ENCODE measurements around the gene PNPLA2.

PNPLA2 gene

GRCh38 chr11:824942-825341, 6.2 kb downstream of the PNPLA2 start:
- TF ChIP-seq OSR1 (CRISPR knock-in tag; IDR thresholded peaks at IDR 0.05), result no peak
- no peak for TF ChIP-seq ZFP30 (CRISPR knock-in tag; IDR thresholded peaks at IDR 0.05)
- TF ChIP-seq PATZ1 (CRISPR knock-in tag; IDR thresholded peaks at IDR 0.05; ENCODE audit: borderline replicate concordance), result no peak
- no peak for TF ChIP-seq ISL1 (CRISPR knock-in tag; IDR thresholded peaks at IDR 0.05)
- TF ChIP-seq ZFP3 (CRISPR knock-in tag; IDR thresholded peaks at IDR 0.05), result no peak
- no peak for TF ChIP-seq BACH2 (CRISPR knock-in tag; IDR thresholded peaks at IDR 0.05; ENCODE audit: borderline replicate concordance)
- TF ChIP-seq ZNF565 (CRISPR knock-in tag; conservative IDR thresholded peaks at IDR 0.05; ENCODE audit: low read depth), result no peak
- TF ChIP-seq PPARA (CRISPR knock-in tag; IDR thresholded peaks at IDR 0.05; ENCODE audit: borderline replicate concordance), result no peak
- TF ChIP-seq ARNTL (CRISPR knock-in tag; IDR thresholded peaks at IDR 0.05; ENCODE audit: borderline replicate concordance, low read depth), result no peak
- TF ChIP-seq, protein P1, sequence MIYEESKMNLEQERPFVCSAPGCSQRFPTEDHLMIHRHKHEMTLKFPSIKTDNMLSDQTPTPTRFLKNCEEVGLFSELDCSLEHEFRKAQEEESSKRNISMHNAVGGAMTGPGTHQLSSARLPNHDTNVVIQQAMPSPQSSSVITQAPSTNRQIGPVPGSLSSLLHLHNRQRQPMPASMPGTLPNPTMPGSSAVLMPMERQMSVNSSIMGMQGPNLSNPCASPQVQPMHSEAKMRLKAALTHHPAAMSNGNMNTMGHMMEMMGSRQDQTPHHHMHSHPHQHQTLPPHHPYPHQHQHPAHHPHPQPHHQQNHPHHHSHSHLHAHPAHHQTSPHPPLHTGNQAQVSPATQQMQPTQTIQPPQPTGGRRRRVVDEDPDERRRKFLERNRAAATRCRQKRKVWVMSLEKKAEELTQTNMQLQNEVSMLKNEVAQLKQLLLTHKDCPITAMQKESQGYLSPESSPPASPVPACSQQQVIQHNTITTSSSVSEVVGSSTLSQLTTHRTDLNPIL (CRISPR knock-in tag; IDR thresholded peaks at IDR 0.05; ENCODE audit: low read depth), result no peak
- TF ChIP-seq ZNF8 (CRISPR knock-in tag; IDR thresholded peaks at IDR 0.05), result no peak
- no peak for TF ChIP-seq ZC3H10 (CRISPR knock-in tag; IDR thresholded peaks at IDR 0.05)
- no peak for TF ChIP-seq POU6F1 (CRISPR knock-in tag; IDR thresholded peaks at IDR 0.05; ENCODE audit: borderline replicate concordance, low read depth)
- TF ChIP-seq TOX (CRISPR knock-in tag; IDR thresholded peaks at IDR 0.05; ENCODE audit: borderline replicate concordance), result no peak
- no peak for TF ChIP-seq RARB (CRISPR knock-in tag; IDR thresholded peaks at IDR 0.05)
- TF ChIP-seq CSDC2 (CRISPR knock-in tag; IDR thresholded peaks at IDR 0.05), result no peak
- TF ChIP-seq, protein P2, sequence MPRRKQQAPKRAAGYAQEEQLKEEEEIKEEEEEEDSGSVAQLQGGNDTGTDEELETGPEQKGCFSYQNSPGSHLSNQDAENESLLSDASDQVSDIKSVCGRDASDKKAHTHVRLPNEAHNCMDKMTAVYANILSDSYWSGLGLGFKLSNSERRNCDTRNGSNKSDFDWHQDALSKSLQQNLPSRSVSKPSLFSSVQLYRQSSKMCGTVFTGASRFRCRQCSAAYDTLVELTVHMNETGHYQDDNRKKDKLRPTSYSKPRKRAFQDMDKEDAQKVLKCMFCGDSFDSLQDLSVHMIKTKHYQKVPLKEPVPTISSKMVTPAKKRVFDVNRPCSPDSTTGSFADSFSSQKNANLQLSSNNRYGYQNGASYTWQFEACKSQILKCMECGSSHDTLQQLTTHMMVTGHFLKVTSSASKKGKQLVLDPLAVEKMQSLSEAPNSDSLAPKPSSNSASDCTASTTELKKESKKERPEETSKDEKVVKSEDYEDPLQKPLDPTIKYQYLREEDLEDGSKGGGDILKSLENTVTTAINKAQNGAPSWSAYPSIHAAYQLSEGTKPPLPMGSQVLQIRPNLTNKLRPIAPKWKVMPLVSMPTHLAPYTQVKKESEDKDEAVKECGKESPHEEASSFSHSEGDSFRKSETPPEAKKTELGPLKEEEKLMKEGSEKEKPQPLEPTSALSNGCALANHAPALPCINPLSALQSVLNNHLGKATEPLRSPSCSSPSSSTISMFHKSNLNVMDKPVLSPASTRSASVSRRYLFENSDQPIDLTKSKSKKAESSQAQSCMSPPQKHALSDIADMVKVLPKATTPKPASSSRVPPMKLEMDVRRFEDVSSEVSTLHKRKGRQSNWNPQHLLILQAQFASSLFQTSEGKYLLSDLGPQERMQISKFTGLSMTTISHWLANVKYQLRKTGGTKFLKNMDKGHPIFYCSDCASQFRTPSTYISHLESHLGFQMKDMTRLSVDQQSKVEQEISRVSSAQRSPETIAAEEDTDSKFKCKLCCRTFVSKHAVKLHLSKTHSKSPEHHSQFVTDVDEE (CRISPR knock-in tag; IDR thresholded peaks at IDR 0.05), result no peak
- TF ChIP-seq TCF4 (CRISPR knock-in tag; IDR thresholded peaks at IDR 0.05; ENCODE audit: borderline replicate concordance), result no peak
- no peak for ATAC-seq

DNA sequence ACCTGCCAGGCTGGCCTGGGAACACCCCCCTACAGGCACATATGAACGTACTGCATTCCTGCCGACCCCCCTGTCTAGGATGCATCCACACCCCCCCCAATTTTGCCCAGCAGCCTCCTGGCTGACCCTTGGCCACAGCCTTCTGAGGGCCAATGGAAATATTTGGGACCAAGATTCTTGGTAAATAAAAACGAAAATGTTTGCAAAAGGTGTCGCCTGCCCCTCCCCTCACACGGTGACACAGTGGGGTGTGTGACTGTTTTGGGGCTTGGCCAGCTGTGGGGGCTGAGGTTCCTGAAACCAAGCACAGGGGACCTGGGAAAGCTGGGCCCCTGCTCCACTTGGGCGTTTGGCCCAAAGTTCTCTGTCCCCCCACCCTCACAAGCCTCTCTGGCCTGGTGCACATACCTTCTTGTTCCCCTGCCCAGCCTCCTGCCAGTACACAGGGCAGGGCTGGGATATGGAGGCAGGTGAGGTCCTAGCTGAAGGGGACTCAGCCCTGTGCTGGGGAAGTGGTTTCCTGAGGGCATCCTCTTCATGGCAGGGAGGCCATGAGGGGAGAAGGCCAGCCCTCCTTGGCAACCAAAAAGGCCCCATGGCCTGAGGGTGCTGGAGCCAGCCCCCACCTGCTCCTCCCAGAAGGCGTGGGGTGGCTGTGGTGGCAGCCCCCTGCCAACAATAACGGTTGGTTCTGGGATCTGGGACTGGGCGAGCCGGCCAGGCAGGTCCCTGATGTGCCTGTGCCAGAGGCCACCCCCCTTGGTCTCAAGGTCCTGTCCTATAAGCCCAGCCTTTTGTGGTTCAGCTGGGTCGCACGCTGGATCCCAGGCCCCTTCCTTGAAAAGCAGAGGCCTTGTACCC, 6.9 kb downstream of the PNPLA2 start:
- no peak for ATAC-seq
- TF ChIP-seq PATZ1 (CRISPR knock-in tag; IDR thresholded peaks at IDR 0.05; ENCODE audit: borderline replicate concordance) (no peak), ZNF565 (CRISPR knock-in tag; conservative IDR thresholded peaks at IDR 0.05; ENCODE audit: low read depth) (no peak), CSDC2 (CRISPR knock-in tag; IDR thresholded peaks at IDR 0.05) (no peak), ZNF8 (CRISPR knock-in tag; IDR thresholded peaks at IDR 0.05) (no peak), ESRRG (CRISPR knock-in tag; IDR thresholded peaks at IDR 0.05) (no peak), BACH2 (CRISPR knock-in tag; IDR thresholded peaks at IDR 0.05; ENCODE audit: borderline replicate concordance) (no peak), ARNTL (CRISPR knock-in tag; IDR thresholded peaks at IDR 0.05; ENCODE audit: borderline replicate concordance, low read depth) (no peak), ISL1 (CRISPR knock-in tag; IDR thresholded peaks at IDR 0.05) (no peak), PPARA (CRISPR knock-in tag; IDR thresholded peaks at IDR 0.05; ENCODE audit: borderline replicate concordance) (no peak), ZFP3 (CRISPR knock-in tag; IDR thresholded peaks at IDR 0.05) (no peak), TOX (CRISPR knock-in tag; IDR thresholded peaks at IDR 0.05; ENCODE audit: borderline replicate concordance) (no peak), OSR1 (CRISPR knock-in tag; IDR thresholded peaks at IDR 0.05) (no peak), RARB (CRISPR knock-in tag; IDR thresholded peaks at IDR 0.05) (no peak), SNAI2 (CRISPR knock-in tag; IDR thresholded peaks at IDR 0.05) (no peak), POU6F1 (CRISPR knock-in tag; IDR thresholded peaks at IDR 0.05; ENCODE audit: borderline replicate concordance, low read depth) (no peak), ZFP30 (CRISPR knock-in tag; IDR thresholded peaks at IDR 0.05) (no peak)
- TF ChIP-seq, protein P1 (CRISPR knock-in tag; IDR thresholded peaks at IDR 0.05; ENCODE audit: low read depth), result no peak
- TF ChIP-seq, protein P2 (CRISPR knock-in tag; IDR thresholded peaks at IDR 0.05), result no peak
